CD4-positive, alpha-beta T cell treated with Interleukin-4 for 1 hour (primary cell): ENCODE data around the gene TYMP.

Experiments
- DNase-seq, 2 donors: peaks; one replicate each; pipeline ENCODE4 v3.0.0-alpha.2; 2020 to 2022

The TYMP gene

DNA sequence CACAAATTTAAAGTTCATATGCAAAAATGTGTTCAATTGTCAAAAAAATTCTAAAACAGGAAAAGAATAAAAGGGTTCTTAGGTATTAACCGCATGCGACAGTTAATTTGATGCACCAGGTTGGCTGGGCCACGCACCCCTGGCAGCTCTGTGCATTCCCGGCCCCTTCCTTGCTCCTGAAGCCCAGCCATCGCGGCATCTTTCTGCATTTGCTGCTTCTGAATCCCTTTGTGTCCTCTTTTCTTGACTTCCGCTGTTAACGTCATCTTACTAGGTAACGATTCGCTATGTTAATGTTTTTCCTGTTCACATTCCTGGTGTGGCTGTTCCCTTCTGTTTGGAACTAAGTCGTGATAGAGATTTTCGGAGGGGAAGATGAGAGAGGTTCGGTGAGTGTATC lies 8.0 kb upstream of the TYMP start:
- no peak for DNase-seq

GRCh38 chr22:50536226-50536625 lies 6.4 kb upstream of the TYMP start:
- DNase-seq, result no peak

DNA sequence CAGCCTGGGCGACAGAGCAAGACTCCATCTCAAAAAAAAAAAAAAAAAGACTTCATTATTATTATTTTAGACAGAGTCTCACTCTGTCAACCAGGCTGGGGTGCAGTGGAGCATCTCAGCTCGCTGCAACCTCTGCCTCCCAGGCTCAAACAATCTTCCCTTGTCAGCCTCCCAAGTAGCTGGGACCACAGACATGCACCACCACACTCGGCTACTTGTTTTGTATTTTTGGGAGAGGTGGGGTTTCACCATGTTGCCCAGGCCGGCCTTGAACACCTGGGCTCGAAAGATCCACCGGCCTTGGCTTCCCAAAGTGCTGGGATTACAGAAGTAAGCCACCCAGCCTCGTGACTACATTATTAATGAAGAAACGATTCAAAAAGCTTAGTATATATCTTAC lies 5.3 kb upstream of the TYMP start:
- DNase-seq, result no peak

- DNase-seq, result peak; percentile 56 to 60
Observed at GRCh38 chr22:50533856-50534711, 4.3 kb upstream of the TYMP start.

- no peak for DNase-seq
Observed at GRCh38 chr22:50532824-50533796, 3.3 kb upstream of the TYMP start.

- DNase-seq, result peak in 1 of 2 donors; percentile 36
Observed at GRCh38 chr22:50531962-50532674, 2.3 kb upstream of the TYMP start.

GRCh38 chr22:50531546-50531961 lies 1.7 kb upstream of the TYMP start:
- peak; percentile 72 to 80 for DNase-seq

DNA sequence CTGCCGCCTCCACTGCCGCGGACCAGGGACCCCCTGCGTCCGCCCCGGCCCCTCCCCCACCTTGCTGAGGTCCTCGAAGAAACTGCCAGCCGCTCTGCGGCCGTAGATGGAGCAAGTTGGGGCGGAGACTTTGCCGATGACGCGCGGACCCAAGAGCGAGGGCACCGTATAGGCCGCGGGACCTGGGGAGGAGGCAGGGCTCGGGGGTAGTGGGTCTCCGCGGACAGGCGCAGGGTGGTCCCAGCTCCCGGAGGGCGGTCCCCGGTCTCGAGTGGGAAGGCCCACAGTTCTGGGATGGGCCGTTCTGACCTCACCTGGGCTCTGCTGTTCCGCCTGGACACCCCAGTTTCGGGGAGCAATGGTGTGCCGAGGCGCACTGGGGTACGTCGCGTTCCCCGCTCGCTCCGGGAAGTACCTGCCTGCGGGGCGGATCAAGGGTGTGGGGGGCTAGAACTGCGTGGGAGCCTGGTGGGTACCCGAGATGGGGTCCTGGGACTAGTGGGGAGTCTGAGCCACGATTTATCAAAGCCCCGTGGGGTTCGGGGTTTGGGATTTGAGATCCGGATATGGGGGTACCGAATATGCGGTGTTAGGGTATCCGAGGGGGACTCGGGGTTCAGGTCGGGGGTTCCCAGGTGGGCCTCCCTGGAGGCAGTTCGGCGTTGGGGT lies 1.2 kb upstream of the TYMP start:
- peak; percentile 85 to 90 for DNase-seq

DNA sequence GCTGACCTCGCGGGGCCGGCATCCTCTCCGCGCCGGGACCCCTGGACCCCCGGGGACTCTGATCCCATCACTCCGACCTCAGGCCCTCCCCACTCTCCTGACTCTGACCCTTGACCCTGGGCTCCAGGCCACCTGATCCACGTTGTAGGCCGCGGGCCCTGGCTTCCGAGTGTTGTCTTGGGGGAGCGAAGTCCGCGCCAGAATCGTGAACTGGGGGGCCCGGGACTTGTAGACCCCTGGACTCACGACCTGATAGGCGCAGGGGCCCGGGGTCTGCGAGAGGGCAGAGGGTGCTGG lies 716 bp upstream of the TYMP start:
- no peak for DNase-seq

GRCh38 chr22:50529416-50529896 lies 356 bp downstream of the TYMP start:
- DNase-seq, result no peak

DNA sequence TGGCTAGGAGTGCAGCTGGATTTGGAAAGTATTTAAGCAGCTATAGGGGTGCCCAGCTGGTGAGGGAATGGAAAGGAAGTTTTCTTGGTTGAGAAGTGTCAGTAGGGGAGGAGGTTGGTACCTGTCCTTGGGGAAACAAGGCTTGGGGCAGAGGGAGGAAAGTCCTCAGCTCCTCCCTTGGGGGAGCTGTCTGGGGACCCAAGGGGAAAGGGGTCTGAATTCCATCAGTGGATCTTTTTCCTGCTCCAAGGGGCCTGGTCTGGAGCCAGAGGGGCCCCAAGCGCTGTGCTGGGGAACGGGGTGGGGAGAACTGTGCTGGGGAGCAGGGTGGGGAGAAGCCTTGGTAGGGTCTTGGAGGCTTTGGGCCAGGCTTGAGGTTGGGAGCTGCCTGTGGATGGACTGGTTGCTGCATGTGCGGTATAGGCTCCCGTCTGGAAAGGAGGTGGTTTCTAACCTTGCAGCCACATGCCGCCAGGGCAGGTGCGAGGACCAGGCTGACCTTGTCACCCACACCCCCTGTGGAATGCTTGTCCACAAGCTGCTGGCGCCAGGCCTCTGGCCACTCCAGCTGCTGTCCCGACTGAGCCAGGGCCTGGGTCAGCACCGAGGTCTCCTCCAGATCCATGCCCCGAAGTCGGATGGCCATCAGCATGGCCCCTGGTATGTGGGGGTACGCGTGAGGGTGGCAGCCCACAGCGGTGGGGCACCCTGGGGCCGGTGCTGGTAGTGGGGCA lies 963 bp downstream of the TYMP start:
- DNase-seq, result no peak

DNA sequence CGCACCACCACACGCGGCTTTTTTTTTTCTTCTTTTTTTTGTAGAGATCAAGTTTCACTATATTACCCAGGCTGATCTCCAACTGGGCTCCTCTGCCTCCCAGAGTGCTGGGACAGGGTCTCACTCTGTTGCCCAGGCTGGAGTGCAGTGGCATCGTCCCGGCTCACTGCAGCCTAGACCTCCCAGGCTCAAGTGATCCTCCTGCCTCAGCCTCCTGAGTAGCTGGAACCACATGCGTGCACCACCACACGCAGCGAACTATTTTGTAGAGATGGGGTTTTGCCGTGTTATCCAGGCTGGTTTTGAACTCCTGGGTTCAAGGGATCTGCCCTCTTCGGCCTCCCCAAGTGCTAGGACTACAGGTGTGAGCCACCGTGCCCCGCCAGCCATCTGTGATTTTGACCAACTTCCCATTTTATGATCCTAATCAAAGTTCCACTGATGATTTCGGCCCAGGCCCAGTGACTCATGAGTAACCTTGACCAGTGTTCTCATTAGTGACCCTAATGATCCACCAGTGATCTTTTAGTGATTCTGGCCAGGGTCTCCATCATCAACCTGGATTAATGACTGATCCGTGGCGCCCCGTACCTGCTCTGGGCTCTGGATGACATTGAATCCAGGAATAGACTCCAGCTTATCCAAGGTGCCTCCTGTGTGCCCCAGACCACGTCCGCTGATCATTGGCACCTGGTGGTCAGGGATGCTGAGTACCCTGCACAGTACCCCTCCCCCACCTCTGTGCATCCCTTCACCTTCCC lies 1.7 kb downstream of the TYMP start:
- DNase-seq, result no peak

DNA sequence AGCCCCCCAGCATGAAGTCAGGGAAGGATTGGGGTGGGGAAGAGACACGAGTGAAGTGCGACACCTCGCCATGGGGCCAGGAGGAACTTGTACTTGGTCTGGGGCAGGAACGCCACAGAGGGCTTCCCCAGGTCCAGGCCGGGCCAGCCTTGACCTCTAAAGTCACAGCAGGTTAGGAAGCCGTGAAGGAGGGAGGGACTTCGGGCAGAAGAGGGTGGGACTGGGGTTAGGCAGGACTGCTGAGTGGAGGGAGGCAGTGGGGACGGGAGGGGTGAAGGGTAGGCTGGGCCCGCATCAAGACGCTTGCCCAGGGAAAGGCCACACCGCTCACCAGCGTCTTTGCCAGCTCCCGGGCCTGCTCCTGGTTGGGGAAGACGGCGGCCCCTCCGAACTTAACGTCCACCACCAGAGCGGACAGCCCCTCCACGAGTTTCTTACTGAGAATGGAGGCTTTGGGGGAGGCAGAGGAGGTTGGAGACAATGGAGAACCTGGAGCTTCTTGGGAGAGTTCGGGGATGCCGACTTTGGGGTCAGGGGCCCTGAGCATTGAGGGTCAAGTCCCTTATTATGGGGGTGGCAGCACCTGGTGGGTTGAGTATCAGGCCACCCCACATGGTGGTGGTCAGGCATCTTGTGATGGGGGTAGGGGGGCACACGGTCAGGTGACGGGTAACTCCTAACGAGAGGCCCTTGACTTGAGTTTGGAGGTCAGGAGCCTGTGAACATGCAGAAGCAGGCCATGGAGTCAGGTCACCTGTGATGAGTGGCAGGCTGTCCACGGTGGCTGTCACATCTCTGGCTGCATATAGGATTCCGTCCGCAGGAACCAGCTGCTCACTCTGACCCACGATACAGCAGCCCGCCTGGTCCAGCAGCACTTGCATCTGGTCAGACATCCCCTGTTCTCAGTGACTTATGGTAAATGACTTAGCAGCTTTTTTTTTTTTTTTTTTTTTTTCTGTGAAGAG lies 2.7 kb downstream of the TYMP start:
- DNase-seq, result peak; percentile 57 to 67

- DNase-seq, result peak; percentile 86 to 89
Observed at GRCh38 chr22:50526108-50526833, 3.5 kb downstream of the TYMP start.

GRCh38 chr22:50525858-50526107 lies 4.0 kb downstream of the TYMP start:
- no peak for DNase-seq

DNA sequence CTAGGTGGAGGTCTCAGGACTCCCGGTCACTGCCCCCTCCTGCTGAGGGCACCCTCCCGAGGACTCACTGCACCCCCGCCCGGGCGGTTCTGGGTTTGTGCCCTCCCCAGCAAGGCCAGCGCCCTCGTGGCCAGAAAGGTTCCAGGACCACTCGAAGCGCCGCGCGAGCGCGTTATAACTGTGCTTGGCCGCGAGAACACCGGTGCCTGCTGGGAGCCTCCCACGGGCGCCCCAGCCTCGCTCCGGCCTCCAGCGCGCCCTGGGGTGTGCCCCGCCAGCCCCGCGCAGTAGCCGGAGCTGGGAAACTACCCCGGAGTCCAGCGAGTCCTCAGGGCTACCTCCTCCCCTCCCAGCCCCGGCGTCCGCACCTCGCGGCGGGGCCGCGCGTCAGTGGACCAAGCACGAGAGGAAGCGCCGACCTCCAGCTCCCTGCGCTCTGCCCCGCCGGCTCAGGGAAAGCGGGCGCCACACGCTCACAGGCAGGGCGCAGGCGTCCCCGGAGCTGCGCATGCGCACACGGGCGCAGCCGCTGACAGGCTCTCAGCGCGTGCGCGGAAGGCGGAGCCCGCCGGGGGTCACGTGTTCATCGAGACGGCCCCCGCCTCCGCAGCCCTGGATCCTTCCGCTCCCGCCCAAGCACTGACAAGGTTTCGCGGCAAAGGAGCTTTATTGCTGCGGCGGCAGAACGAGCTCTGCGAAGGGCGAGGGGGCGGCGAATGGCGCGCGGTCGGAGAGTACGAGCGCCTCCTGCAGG lies 4.5 kb downstream of the TYMP start, which contains the start of gene SCO2:
Gene SCO2, minus strand, starts transcription at position 495 of the 754 bp plus-strand sequence. CDS start 1,187 bp downstream, outside the sequence.
- peak; percentile 97 for DNase-seq

GRCh38 chr22:50524676-50525103 lies 5.1 kb downstream of the TYMP start:
- DNase-seq, result no peak
